Activated B cell treated with CpG ODN at 0.5 μM for 24 hours (primary cell): Measurements from ENCODE around the gene MAFG. TPM values are rescaled to one million over a fixed set of nuclear protein-coding genes. Genes with fewer than 3 reads are reported as not detected.

Experiments used
- ATAC-seq: fragments of 200-7000 bp; cut with Tn5 transposase; one replicate; pipeline ENCODE4 v1.10.0; 2021; ENCODE audit warnings: low read depth, mild to moderate bottlenecking, moderate library complexity
- CTCF ChIA-PET: fragments of 350-600 bp; sonication (Branson Sonifier 250); formaldehyde crosslinking; loops from one replicate; lab custom pipeline; 2021; ENCODE audit warnings: antibody characterized with exemption; lab: Charles Lee
- POLR2A ChIA-PET: fragments of 350-600 bp; sonication (Branson Sonifier 250); formaldehyde crosslinking; loops from one replicate; lab custom pipeline; 2021; ENCODE audit warnings: antibody characterized with exemption; lab: Charles Lee
- DNase-seq: peaks from one replicate; pipeline ENCODE4 v3.0.0; 2022
- H3K27ac Mint-ChIP-seq: one replicate; pipeline ENCODE4 v1.8.0; 2020; ENCODE audit warnings: mixed read lengths
- H3K27me3 Mint-ChIP-seq: one replicate; pipeline ENCODE4 v1.8.0; 2021; ENCODE audit warnings: mixed read lengths
- H3K36me3 Mint-ChIP-seq: one replicate; pipeline ENCODE4 v1.8.0; 2021; ENCODE audit warnings: low read depth, mixed read lengths
- H3K4me1 Mint-ChIP-seq: one replicate; pipeline ENCODE4 v1.8.0; 2021; ENCODE audit warnings: mixed read lengths
- H3K4me3 Mint-ChIP-seq: one replicate; pipeline ENCODE4 v1.8.0; 2020; ENCODE audit warnings: mild to moderate bottlenecking, mixed read lengths
- H3K9me3 Mint-ChIP-seq: one replicate; pipeline ENCODE4 v1.8.0; 2020; ENCODE audit warnings: mixed read lengths
- intact Hi-C: fragments of 100-400 bp; cut with micrococcal nuclease; formaldehyde crosslinking; loops from one replicate; pipeline ENCODE4 v1.15.1; 2024
- total RNA-seq: library from RNA; stranded (reverse); gene quantifications from 2 replicates; pipeline ENCODE4 v1.2.3, GENCODE V29; 2022
- TF ChIP-seq, protein P1 (sequence below): fragments of 200-600 bp; IDR thresholded peaks from one replicate; pipeline ENCODE4 v1.8.0; 2022; ENCODE audit warnings: antibody characterized with exemption, mild to moderate bottlenecking

The MAFG gene
- total RNA-seq, 1 donor from 2014 or later = 30.7 TPM

DNA sequence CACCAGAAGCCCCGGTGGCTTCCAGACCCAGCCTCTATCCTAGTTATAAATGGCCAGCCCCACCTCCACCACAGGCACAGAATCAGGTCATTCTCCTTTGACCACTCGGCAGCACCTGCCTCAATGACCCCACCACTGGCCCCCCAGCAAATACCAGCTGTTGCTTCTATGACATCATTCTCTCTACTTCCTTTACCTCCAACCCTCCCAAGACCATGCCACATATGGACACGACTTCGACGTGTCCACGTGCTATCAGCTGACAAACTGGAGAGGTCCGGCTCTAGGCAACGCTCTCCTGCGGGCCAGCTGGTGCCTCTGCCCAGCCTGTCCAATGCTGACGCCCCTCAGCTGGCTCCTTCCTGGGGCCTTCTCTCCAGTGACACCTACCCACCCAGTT, 42.1 kb downstream of the MAFG start:
- no peaks in the 10 kb centered on the region for H3K9me3 Mint-ChIP-seq
- H3K27ac Mint-ChIP-seq = no peak overlapping the region
- peaks cover 73% of the 10 kb centered on the region for H3K36me3 Mint-ChIP-seq
- no peak for DNase-seq
- H3K4me1 Mint-ChIP-seq = peaks cover 14% of the 10 kb centered on the region
- ChIA-PET POLR2A (interaction anchor here (3.9 kb wide), 1 partner anchor 15 kb away, joined by 16 read pairs; the partner anchor contains the start of gene ARHGDIA), CTCF (no interaction called here)
- intact Hi-C loops = no loop called here
- no peak overlapping the region for H3K4me3 Mint-ChIP-seq
- no peak for ATAC-seq
- H3K27me3 Mint-ChIP-seq = no peaks in the 10 kb centered on the region
- TF ChIP-seq, protein P1, sequence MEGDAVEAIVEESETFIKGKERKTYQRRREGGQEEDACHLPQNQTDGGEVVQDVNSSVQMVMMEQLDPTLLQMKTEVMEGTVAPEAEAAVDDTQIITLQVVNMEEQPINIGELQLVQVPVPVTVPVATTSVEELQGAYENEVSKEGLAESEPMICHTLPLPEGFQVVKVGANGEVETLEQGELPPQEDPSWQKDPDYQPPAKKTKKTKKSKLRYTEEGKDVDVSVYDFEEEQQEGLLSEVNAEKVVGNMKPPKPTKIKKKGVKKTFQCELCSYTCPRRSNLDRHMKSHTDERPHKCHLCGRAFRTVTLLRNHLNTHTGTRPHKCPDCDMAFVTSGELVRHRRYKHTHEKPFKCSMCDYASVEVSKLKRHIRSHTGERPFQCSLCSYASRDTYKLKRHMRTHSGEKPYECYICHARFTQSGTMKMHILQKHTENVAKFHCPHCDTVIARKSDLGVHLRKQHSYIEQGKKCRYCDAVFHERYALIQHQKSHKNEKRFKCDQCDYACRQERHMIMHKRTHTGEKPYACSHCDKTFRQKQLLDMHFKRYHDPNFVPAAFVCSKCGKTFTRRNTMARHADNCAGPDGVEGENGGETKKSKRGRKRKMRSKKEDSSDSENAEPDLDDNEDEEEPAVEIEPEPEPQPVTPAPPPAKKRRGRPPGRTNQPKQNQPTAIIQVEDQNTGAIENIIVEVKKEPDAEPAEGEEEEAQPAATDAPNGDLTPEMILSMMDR = no peak

DNA sequence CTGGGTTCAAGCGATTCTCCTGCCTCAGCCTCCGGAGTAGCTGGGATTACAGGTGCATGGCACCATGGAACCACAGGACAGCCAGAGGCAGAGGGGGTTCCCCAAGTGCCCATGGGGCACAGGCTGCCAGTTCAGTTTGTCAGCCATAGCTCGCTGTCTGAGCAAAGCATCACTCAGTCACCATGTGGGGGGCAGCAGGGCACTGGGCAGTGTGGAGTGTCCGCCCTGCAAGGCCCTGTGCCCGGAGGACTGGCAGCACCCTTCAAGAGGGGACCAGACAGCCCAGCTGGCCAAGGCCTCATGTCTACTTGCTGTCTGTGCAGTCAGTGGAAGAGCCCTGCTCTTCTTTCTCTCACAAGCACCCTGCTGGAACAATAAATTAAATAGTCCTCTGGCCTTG, 42.6 kb downstream of the MAFG start:
- TF ChIP-seq, protein P1 = no peak
- no peak overlapping the region for H3K27ac Mint-ChIP-seq
- POLR2A ChIA-PET = interaction anchor here (3.9 kb wide), 1 partner anchor 14 kb away, joined by 16 read pairs; the partner anchor contains the start of gene ARHGDIA
- ATAC-seq (no peak), DNase-seq (no peak)
- peaks cover 73% of the 10 kb centered on the region for H3K36me3 Mint-ChIP-seq
- no peaks in the 10 kb centered on the region for H3K27me3 Mint-ChIP-seq
- peaks cover 9% of the 10 kb centered on the region for H3K4me1 Mint-ChIP-seq
- intact Hi-C loops = no loop called here
- no peak overlapping the region for H3K4me3 Mint-ChIP-seq
- no peaks in the 10 kb centered on the region for H3K9me3 Mint-ChIP-seq
- CTCF ChIA-PET = no interaction called here

DNA sequence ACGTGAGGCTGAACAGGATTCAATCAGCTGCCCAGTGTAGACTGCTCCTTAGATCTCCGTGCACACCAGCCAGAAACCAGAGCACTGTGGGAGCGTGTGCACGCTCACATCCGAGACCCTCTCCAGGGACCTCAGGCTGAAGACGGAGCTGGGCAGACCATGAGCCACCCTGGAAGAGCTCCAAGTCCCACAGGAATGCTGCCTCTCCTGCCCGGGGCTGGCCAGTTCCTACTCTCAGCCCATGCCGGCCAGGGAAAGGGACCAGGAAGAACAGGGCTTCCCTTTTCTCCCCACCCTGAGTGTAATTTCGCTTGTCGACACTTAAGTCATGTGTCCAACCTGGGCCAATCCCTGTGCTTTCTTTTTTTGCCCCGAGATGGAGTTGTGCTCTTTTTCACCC, 43.0 kb downstream of the MAFG start:
- POLR2A ChIA-PET = interaction anchor here (0.5 to 3.9 kb wide), 2 partner anchors 14 to 37 kb away, joined by 3 to 16 read pairs; partner anchors contain the start of gene ARHGDIA
- intact Hi-C loops = no loop called here
- no peaks in the 10 kb centered on the region for H3K27me3 Mint-ChIP-seq
- H3K27ac Mint-ChIP-seq = no peak overlapping the region
- H3K36me3 Mint-ChIP-seq = peaks cover 73% of the 10 kb centered on the region
- peaks cover 8% of the 10 kb centered on the region for H3K4me1 Mint-ChIP-seq
- TF ChIP-seq, protein P1 = no peak
- H3K4me3 Mint-ChIP-seq = no peak overlapping the region
- ATAC-seq (no peak), DNase-seq (no peak)
- CTCF ChIA-PET = no interaction called here
- no peaks in the 10 kb centered on the region for H3K9me3 Mint-ChIP-seq

DNA sequence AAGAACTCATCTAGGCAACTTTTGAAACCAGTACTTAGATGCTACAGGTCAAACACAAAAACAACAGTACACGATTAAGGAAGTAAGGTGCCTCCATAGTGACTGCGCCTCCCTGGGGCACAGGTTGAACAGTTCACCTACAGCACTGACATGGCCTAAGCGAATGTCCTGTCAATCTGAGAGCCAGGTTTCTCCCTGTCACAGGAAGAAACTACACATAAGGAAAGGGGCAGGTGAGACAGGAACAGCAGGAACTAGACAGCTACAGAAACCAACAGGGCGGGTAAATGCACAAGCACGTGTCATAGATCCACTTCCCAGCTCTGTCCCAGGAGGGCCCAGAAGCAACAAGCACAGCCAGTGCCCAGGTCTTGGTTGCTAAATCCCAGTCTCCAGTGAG, 48.4 kb downstream of the MAFG start:
- ChIA-PET CTCF (no interaction called here), POLR2A (no interaction called here)
- no peak for DNase-seq
- Mint-ChIP-seq H3K9me3 (no peaks in the 10 kb centered on the region), H3K4me3 (no peak overlapping the region), H3K27ac (no peak overlapping the region), H3K36me3 (peaks cover 40% of the 10 kb centered on the region), H3K4me1 (no peaks in the 10 kb centered on the region), H3K27me3 (no peaks in the 10 kb centered on the region)
- TF ChIP-seq, protein P1 = no peak
- intact Hi-C loops = no loop called here
- no peak for ATAC-seq

DNA sequence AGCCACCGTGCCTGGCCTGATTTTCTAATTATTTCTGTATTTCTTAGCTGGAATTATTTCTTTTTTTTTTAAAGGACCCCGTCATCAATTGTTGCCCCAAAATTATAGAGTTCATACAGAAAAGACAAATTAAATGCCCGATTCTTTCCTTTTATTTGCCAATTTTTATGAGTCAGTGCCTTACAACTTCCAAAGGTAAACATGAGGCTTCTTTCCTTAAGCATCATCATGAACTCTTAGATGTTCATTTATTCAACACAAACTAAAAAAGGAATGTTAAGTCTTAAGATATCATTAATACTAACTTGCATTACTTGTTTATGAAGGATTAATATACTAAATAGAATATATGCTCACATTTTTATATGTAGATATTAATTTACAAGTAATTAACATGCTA, 49.2 kb downstream of the MAFG start:
- no peak for ATAC-seq
- intact Hi-C loops = no loop called here
- Mint-ChIP-seq H3K27me3 (no peaks in the 10 kb centered on the region), H3K4me1 (peaks cover 6% of the 10 kb centered on the region), H3K36me3 (peaks cover 35% of the 10 kb centered on the region), H3K4me3 (no peak overlapping the region), H3K27ac (no peak overlapping the region), H3K9me3 (no peaks in the 10 kb centered on the region)
- ChIA-PET POLR2A (no interaction called here), CTCF (no interaction called here)
- TF ChIP-seq, protein P1 = no peak
- no peak for DNase-seq
